H1 (cell line): ENCODE measurements around the gene PLIN1. TPM values are rescaled to one million over a fixed set of nuclear protein-coding genes. Genes with fewer than 3 reads are reported as not detected.

Experiments
- CTCF ChIA-PET: fragments of 300-600 bp; sonication (Branson Sonifier 250); formaldehyde crosslinking; loops from one replicate; lab custom pipeline; 2021; ENCODE audit not compliant: partially characterized antibody; lab: Charles Lee
- POLR2A ChIA-PET: fragments of 300-600 bp; sonication (Branson Sonifier 250); formaldehyde crosslinking; loops from one replicate; lab custom pipeline; 2021; ENCODE audit warnings: inconsistent platforms; ENCODE audit not compliant: partially characterized antibody; lab: Charles Lee
- DNase-seq, 2 experiments: peaks; one replicate each; pipeline versions ENCODE4 v3.0.0 to v3.0.0-alpha.2; 2010 to 2022; ENCODE audit warnings: low spot score in 2 of 2, low read depth in 1 of 2, mixed read lengths in 1 of 2
- FAIRE-seq: peaks from 2 replicates; lab custom pipeline; 2011; peaks lifted over from hg19 to GRCh38; lab: Jason Lieb, UNC
- H2AFZ ChIP-seq: 2 replicates; pipeline ENCODE4 v1.8.1; 2012; ENCODE audit warnings: low read length, inconsistent platforms
- H2AK5ac ChIP-seq: 2 replicates; pipeline ENCODE4 v1.6.1; 2013; ENCODE audit warnings: low read depth, low read length
- H2BK120ac ChIP-seq: replicated peaks from 2 replicates; pipeline ENCODE3; 2013; ENCODE audit warnings: low read depth, low read length, inconsistent platforms
- H2BK12ac ChIP-seq: 2 replicates; pipeline ENCODE4 v1.6.1; 2013; ENCODE audit warnings: low read depth, low read length
- H2BK15ac ChIP-seq: 2 replicates; pipeline ENCODE4 v1.6.1; 2013; ENCODE audit warnings: low read length
- H2BK20ac ChIP-seq: 2 replicates; pipeline ENCODE4 v1.6.1; 2013; ENCODE audit warnings: low read length
- H2BK5ac ChIP-seq: 2 replicates; pipeline ENCODE4 v1.6.1; 2013; ENCODE audit warnings: low read depth, low read length
- H3K14ac ChIP-seq: 2 replicates; pipeline ENCODE4 v1.6.1; 2013; ENCODE audit warnings: inconsistent platforms; ENCODE audit not compliant: insufficient read length
- H3K18ac ChIP-seq: 2 replicates; pipeline ENCODE4 v1.6.1; 2013; ENCODE audit warnings: low read length; ENCODE audit errors: extremely low read depth
- H3K23ac ChIP-seq: 2 replicates; pipeline ENCODE4 v1.6.1; 2013; ENCODE audit warnings: inconsistent platforms; ENCODE audit not compliant: insufficient read length
- H3K23me2 ChIP-seq: 2 replicates; pipeline ENCODE4 v1.6.1; 2013; ENCODE audit warnings: low read depth, low read length
- H3K27ac ChIP-seq: 2 replicates; pipeline ENCODE4 v1.6.1; 2011; ENCODE audit warnings: low read depth, low read length, inconsistent platforms
- H3K27me3 ChIP-seq, 4 experiments: replicated peaks in 1 of 4; 1 replicate in 1 of 4; 2 replicates in 3 of 4; pipeline versions ENCODE4 v1.6.1 to v1.8.1; 2011 to 2013; ENCODE audit warnings: low read length in 3 of 4, mild to moderate bottlenecking in 3 of 4, inconsistent platforms in 2 of 4, mixed read lengths in 2 of 4, moderate library complexity in 1 of 4; ENCODE audit not compliant: control insufficient read depth in 3 of 4, insufficient read depth in 3 of 4; ENCODE audit errors: extremely low read depth in 1 of 4
- H3K36me3 ChIP-seq, 4 experiments: 2 replicates each; pipeline versions ENCODE4 v1.6.1 to v1.8.1; 2011 to 2013; ENCODE audit warnings: mild to moderate bottlenecking in 4 of 4, low read length in 3 of 4, moderate library complexity in 2 of 4, control low read depth in 1 of 4, inconsistent platforms in 1 of 4; ENCODE audit not compliant: insufficient read depth in 4 of 4, control insufficient read depth in 2 of 4
- H3K4ac ChIP-seq: replicated peaks from 2 replicates; pipeline ENCODE3; 2013; ENCODE audit warnings: low read length, low read depth, mixed read lengths, inconsistent platforms; ENCODE audit not compliant: insufficient read length
- H3K4me1 ChIP-seq, 4 experiments: replicated peaks in 1 of 4; 1 replicate in 1 of 4; 2 replicates in 3 of 4; pipeline versions ENCODE4 v1.6.1 to v1.8.1; 2011 to 2013; ENCODE audit warnings: low read length in 3 of 4, inconsistent platforms in 2 of 4, mixed read lengths in 1 of 4; ENCODE audit not compliant: insufficient read depth in 4 of 4, control insufficient read depth in 3 of 4
- H3K4me2 ChIP-seq, 2 experiments: 2 replicates each; pipeline versions ENCODE4 v1.6.1 to v1.8.1; 2011 to 2013; ENCODE audit warnings: low read depth in 2 of 2, low read length in 2 of 2, control low read depth in 1 of 2, inconsistent platforms in 1 of 2, mild to moderate bottlenecking in 1 of 2; ENCODE audit not compliant: insufficient read depth in 1 of 2
- H3K4me3 ChIP-seq, 4 experiments: fragments of 200-600, 300-600 bp in 1 of 4; sonication (generic), shearing (Covaris generic), sonication (Bioruptor Twin) in 1 of 4; 2 replicates each; pipeline versions ENCODE4 v1.5.1 to v1.8.1; 2011 to 2016; ENCODE audit warnings: low read length in 4 of 4, low read depth in 3 of 4, control low read depth in 2 of 4, inconsistent platforms in 2 of 4, mild to moderate bottlenecking in 2 of 4, mixed read lengths in 1 of 4, moderate library complexity in 1 of 4; ENCODE audit not compliant: insufficient read depth in 2 of 4; ENCODE audit errors: extremely low read depth in 1 of 4
- H3K56ac ChIP-seq: replicated peaks from 2 replicates; pipeline ENCODE3; 2013; ENCODE audit warnings: low read depth, mild to moderate bottlenecking, mixed read lengths, low read length, inconsistent platforms; ENCODE audit not compliant: insufficient read length
- H3K79me1 ChIP-seq: 2 replicates; pipeline ENCODE4 v1.6.1; 2013; ENCODE audit warnings: low read depth, low read length, control low read depth
- H3K79me2 ChIP-seq, 2 experiments: 2 replicates each; pipeline versions ENCODE4 v1.6.1 to v1.8.1; 2012 to 2013; ENCODE audit warnings: low read length in 2 of 2, mild to moderate bottlenecking in 2 of 2, inconsistent platforms in 1 of 2; ENCODE audit not compliant: insufficient read depth in 2 of 2, control insufficient read depth in 1 of 2
- H3K9ac ChIP-seq, 4 experiments: replicated peaks in 1 of 4; 1 replicate in 1 of 4; 2 replicates in 3 of 4; pipeline versions ENCODE4 v1.6.1 to v1.8.1; 2011 to 2013; ENCODE audit warnings: low read depth in 3 of 4, low read length in 3 of 4, control low read depth in 2 of 4, mild to moderate bottlenecking in 2 of 4, moderate library complexity in 2 of 4, inconsistent platforms in 1 of 4; ENCODE audit errors: extremely low read depth in 1 of 4
- H3K9me3 ChIP-seq, 2 experiments: 2 replicates each; pipeline versions ENCODE4 v1.6.1 to v1.8.1; 2012 to 2013; ENCODE audit warnings: mild to moderate bottlenecking in 2 of 2, moderate library complexity in 2 of 2, control low read depth in 1 of 2, inconsistent platforms in 1 of 2, low read depth in 1 of 2, low read length in 1 of 2, mixed read lengths in 1 of 2; ENCODE audit not compliant: insufficient read depth in 2 of 2
- H4K20me1 ChIP-seq, 2 experiments: replicated peaks in 1 of 2; 2 replicates each; pipeline versions ENCODE3 to v1.8.1; 2011 to 2013; ENCODE audit warnings: inconsistent platforms in 2 of 2, low read length in 2 of 2, mild to moderate bottlenecking in 1 of 2; ENCODE audit not compliant: insufficient read depth in 2 of 2, control insufficient read depth in 1 of 2
- H4K5ac ChIP-seq: 2 replicates; pipeline ENCODE4 v1.6.1; 2013; ENCODE audit warnings: low read length, low read depth, mixed read lengths, inconsistent platforms; ENCODE audit not compliant: insufficient read length
- H4K8ac ChIP-seq: 2 replicates; pipeline ENCODE4 v1.8.0; 2013; ENCODE audit warnings: mild to moderate bottlenecking, moderate library complexity, low read length, inconsistent platforms; ENCODE audit not compliant: insufficient read depth; ENCODE audit errors: extremely low read depth
- H4K91ac ChIP-seq: replicated peaks from 2 replicates; pipeline ENCODE3; 2013; ENCODE audit warnings: low read length, mixed read lengths, inconsistent platforms; ENCODE audit not compliant: insufficient read length
- BCL11A ChIP-seq, 2 experiments: IDR thresholded peaks; one replicate each; pipeline ENCODE4 v1.6.1; 2011; ENCODE audit warnings: low read depth in 2 of 2, low read length in 2 of 2, mild to moderate bottlenecking in 2 of 2
- CREB1 ChIP-seq: IDR thresholded peaks from 2 replicates; pipeline ENCODE4 v1.6.1; 2012; ENCODE audit warnings: inconsistent platforms
- CTBP2 ChIP-seq: IDR thresholded peaks from 2 replicates; pipeline ENCODE4 v1.7.0; 2011; ENCODE audit warnings: borderline replicate concordance, mild to moderate bottlenecking, moderate library complexity, mixed read lengths, low read length; ENCODE audit not compliant: insufficient read depth, insufficient read length
- GABPA ChIP-seq: IDR thresholded peaks from 2 replicates; pipeline ENCODE4 v1.6.1; 2011; ENCODE audit warnings: mild to moderate bottlenecking, low read length, moderate library complexity, borderline replicate concordance; ENCODE audit not compliant: insufficient read depth
- POLR2AphosphoS5 ChIP-seq: IDR thresholded peaks from 2 replicates; pipeline ENCODE4 v1.6.1; 2011; ENCODE audit warnings: low read depth, low read length
- RAD21 ChIP-seq, 2 experiments: IDR thresholded peaks in 1 of 2; conservative IDR thresholded peaks in 1 of 2; 2 replicates each; pipeline ENCODE4 v1.6.1; 2011; ENCODE audit warnings: low read depth in 2 of 2, low read length in 2 of 2, improper control_type of control experiment in 1 of 2, inconsistent platforms in 1 of 2, mild to moderate bottlenecking in 1 of 2, moderate library complexity in 1 of 2
- WGBS, 2 experiments: shearing (Covaris generic) in 1 of 2; methylation state at CpG; one replicate each; pipeline versions ENCODE4 v1.1.6 to v1.1.7; 2013 to 2015; ENCODE audit warnings: low lambda C conversion rate in 2 of 2, mixed read lengths in 2 of 2, inconsistent platforms in 1 of 2, low coverage in 1 of 2, missing lambda C conversion rate in 1 of 2; ENCODE audit not compliant: insufficient replicate concordance in 2 of 2, insufficient coverage in 1 of 2, insufficient read length in 1 of 2; ENCODE audit errors: extremely low coverage in 1 of 2, missing lambda C conversion rate in 1 of 2; 5-methylcytosine and 5-hydroxymethylcytosine counted together
- polyA plus RNA-seq, 7 experiments: library from polyadenylated mRNA; depleted of rRNA in 3 of 7; stranded (reverse) in 5 of 7; unstranded in 2 of 7; fragments of >200 nt in 5 of 7; fragments of 200-250 nt in 2 of 7; gene quantifications; 1 replicate in 5 of 7; 2 replicates in 1 of 7; 4 replicates in 1 of 7; pipeline versions ENCODE4 v1.2.1 to v1.2.3, GENCODE V29; 2011 to 2013; ENCODE audit warnings: missing spikeins in 2 of 7, mixed read lengths in 2 of 7
- total RNA-seq: library from RNA; stranded (reverse); fragmentation: NEBNext Ultra II Directional; extraction: Animal tissue kit (Norgen Biotek cat#: 25700); gene quantifications from 2 replicates; pipeline ENCODE4 v1.2.1, GENCODE V29; 2021
- TF ChIP-seq, protein P1 (sequence below), 3 experiments: IDR thresholded peaks; 1 replicate in 2 of 3; 2 replicates in 1 of 3; pipeline versions ENCODE4 v1.5.1 to v1.6.1; 2011; ENCODE audit warnings: low read length in 3 of 3, mild to moderate bottlenecking in 3 of 3, inconsistent platforms in 2 of 3, low read depth in 1 of 3, moderate library complexity in 1 of 3; ENCODE audit not compliant: insufficient read depth in 1 of 3; ENCODE audit errors: control extremely low read depth in 1 of 3
- TF ChIP-seq, protein P2 (sequence below): IDR thresholded peaks from 2 replicates; pipeline ENCODE4 v1.6.1; 2012; ENCODE audit warnings: inconsistent platforms

PLIN1 gene
- total and polyA plus RNA-seq, 2 of the 8 experiments (the other 6 are each of a cell fraction or from before 2014, with no cell fraction given): 0.33 TPM; not detected in 1

DNA sequence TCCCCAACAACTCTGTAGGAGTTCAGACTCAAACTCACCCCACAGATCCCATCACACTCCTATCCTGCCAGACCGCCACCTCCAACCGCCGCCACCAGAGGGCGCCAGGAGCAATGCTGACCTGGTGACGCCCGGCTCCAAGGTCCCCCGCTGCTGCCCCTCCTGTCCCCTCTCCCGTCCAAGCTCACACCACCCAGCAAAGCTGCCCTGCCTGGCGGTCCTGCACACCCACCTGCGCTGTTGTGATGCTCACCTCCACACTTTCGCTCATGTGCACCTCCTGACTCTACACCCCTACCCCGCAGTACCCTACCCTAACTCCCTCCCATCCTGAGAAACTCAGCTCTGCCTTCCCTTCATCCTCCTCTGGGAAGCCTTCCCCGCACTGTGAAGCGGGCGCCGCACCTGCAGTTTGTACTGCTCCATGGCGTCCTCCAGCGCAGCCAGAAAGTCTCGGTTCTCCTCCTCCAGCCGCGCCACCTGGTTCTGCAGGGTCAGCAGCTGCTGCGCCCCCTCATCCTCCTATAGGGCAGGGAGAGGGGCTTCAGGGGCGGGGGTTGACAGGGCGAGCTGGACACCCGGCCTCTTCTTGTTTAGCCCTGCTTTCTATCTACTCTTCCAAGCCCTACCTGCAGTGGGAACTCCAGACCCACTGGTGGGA lies 31.8 kb downstream of the PLIN1 start:
- Histone ChIP-seq H2BK5ac (no peak overlapping the region), H3K23me2 (no peaks in the 10 kb centered on the region), H3K27me3 (no peaks in the 10 kb centered on the region), H3K23ac (no peak overlapping the region), H3K36me3 (peaks cover 0 to 20% (median 9%) of the 10 kb centered on the region in 4 experiments; a peak in 5 of 8 replicates), H3K18ac (no peak overlapping the region), H3K4me1 (no peaks in the 10 kb centered on the region), H2AFZ (no peak overlapping the region; the same call in 1 of the 2 replicates), H2BK12ac (no peak overlapping the region), H4K8ac (no peak overlapping the region), H2BK20ac (no peak overlapping the region), H3K14ac (no peak overlapping the region), H4K20me1 (peaks cover 0 to 7% of the 10 kb centered on the region in 2 experiments), H3K79me2 (no peaks in the 10 kb centered on the region), H3K9me3 (no peaks in the 10 kb centered on the region), H2AK5ac (no peak overlapping the region), H3K4me3 (peak overlapping the region in 1 of 4 experiments; percentile 17; a peak in 1 of 8 replicates), H4K91ac (no peak overlapping the region), H3K79me1 (no peaks in the 10 kb centered on the region), H3K9ac (no peak overlapping the region), H2BK120ac (no peak overlapping the region), H3K4ac (no peak overlapping the region), H4K5ac (no peak overlapping the region), H3K56ac (no peak overlapping the region), H3K4me2 (peak overlapping the region; percentile 10 to 62), H3K27ac (no peak overlapping the region), H2BK15ac (no peak overlapping the region)
- FAIRE-seq (no peak), DNase-seq (peak; percentile 39 to 99)
- 61% methylated on average over 25 of the region's 25 CpGs; no CpG with 5 or more reads in 1 of the 2 experiments for whole genome bisulfite sequencing, 2 experiments
- CTCF ChIA-PET: interaction anchor here (0.6 to 5.1 kb wide), 20 partner anchors 11 to 271 kb away, joined by 3 to 43 read pairs (median 5); no protein-coding TSS in a partner anchor
- POLR2A ChIA-PET: interaction anchor here (1.1 to 1.3 kb wide), 3 partner anchors 9 to 24 kb away, joined by 3 to 4 read pairs (median 4); no protein-coding TSS in a partner anchor
- TF ChIP-seq CTBP2 (no peak), RAD21 (IDR thresholded peaks at IDR 0.05 in 1 of 2, conservative IDR thresholded peaks at IDR 0.05 in 1 of 2; ENCODE audit: low read depth in 2 of 2, low read length in 2 of 2) (peak; percentile 58 to 64), POLR2AphosphoS5 (0 out of 2 replicates have a peak, but pooled peaks have one; percentile 18), BCL11A (IDR thresholded peaks at IDR 0.05; ENCODE audit: low read depth in 2 of 2, low read length in 2 of 2) (no peak), CREB1 (peak; percentile 75), GABPA (peak; percentile 44; the same call in 1 of the 2 replicates)
- TF ChIP-seq, protein P1, sequence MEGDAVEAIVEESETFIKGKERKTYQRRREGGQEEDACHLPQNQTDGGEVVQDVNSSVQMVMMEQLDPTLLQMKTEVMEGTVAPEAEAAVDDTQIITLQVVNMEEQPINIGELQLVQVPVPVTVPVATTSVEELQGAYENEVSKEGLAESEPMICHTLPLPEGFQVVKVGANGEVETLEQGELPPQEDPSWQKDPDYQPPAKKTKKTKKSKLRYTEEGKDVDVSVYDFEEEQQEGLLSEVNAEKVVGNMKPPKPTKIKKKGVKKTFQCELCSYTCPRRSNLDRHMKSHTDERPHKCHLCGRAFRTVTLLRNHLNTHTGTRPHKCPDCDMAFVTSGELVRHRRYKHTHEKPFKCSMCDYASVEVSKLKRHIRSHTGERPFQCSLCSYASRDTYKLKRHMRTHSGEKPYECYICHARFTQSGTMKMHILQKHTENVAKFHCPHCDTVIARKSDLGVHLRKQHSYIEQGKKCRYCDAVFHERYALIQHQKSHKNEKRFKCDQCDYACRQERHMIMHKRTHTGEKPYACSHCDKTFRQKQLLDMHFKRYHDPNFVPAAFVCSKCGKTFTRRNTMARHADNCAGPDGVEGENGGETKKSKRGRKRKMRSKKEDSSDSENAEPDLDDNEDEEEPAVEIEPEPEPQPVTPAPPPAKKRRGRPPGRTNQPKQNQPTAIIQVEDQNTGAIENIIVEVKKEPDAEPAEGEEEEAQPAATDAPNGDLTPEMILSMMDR (IDR thresholded peaks at IDR 0.05; ENCODE audit: control extremely low read depth in 1 of 3, insufficient read depth in 1 of 3, low read depth in 1 of 3, low read length in 3 of 3): peak; percentile 85 to 98 (median 98)
- TF ChIP-seq, protein P2, sequence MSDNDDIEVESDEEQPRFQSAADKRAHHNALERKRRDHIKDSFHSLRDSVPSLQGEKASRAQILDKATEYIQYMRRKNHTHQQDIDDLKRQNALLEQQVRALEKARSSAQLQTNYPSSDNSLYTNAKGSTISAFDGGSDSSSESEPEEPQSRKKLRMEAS: peak; percentile 28; the same call in 1 of the 2 replicates
